Hematopoietic multipotent progenitor cell treated with erythropoietin and hydrocortisone succinate and interleukin-3 and kit ligand, for 17 days (in vitro differentiated cells): Measurements from ENCODE around the gene KDM4B.

Source experiments
- DNase-seq: peaks from one replicate; pipeline ENCODE4 v3.0.0-alpha.2; 2015; ENCODE audit warnings: low spot score

The KDM4B gene

GRCh38 chr19:5121266-5122120 lies 152.6 kb downstream of the KDM4B start:
- no peak for DNase-seq

GRCh38 chr19:5122121-5122400 lies 153.1 kb downstream of the KDM4B start:
- no peak for DNase-seq

GRCh38 chr19:5122671-5123409 lies 153.9 kb downstream of the KDM4B start:
- DNase-seq = no peak

- no peak for DNase-seq
Observed at GRCh38 chr19:5123646-5124045, 154.7 kb downstream of the KDM4B start.

DNA sequence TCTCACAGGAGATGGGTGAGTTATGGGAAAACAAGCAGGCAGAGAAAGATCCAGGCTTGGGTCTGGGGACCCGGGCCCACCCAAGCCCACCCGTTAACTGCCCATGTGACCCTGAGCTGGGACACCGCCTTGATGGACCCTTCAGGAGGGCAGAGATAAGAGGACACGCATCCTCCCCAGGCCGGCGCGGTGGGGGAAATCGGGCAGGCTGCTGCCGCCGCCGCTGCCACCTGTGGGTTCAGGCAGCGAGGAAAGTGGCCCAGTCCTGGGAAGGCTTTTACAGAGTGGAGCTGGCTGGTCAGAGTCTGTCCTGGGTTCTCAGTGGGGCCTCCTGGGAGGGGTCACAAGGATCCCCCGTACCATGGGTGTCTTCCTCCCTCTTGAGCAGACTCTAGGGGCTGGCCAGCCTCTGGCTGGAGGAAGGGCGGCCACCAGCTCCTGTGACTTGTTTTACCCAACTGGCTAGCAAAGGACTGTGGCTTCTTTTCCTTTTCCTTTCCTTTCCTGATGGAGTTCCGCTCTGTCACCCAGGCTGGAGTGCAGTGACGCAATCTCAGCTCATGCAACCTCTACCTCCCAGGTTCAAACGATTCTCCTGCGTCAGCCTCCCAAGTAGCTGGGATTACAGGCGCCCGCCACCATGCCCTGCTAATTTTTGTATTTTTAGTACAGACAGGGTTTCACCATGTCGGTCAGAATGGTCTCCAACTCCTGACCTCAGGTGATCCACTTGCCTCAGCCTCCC lies 155.4 kb downstream of the KDM4B start:
- no peak for DNase-seq

- no peak for DNase-seq
Observed at GRCh38 chr19:5125376-5125775, 156.5 kb downstream of the KDM4B start.

DNA sequence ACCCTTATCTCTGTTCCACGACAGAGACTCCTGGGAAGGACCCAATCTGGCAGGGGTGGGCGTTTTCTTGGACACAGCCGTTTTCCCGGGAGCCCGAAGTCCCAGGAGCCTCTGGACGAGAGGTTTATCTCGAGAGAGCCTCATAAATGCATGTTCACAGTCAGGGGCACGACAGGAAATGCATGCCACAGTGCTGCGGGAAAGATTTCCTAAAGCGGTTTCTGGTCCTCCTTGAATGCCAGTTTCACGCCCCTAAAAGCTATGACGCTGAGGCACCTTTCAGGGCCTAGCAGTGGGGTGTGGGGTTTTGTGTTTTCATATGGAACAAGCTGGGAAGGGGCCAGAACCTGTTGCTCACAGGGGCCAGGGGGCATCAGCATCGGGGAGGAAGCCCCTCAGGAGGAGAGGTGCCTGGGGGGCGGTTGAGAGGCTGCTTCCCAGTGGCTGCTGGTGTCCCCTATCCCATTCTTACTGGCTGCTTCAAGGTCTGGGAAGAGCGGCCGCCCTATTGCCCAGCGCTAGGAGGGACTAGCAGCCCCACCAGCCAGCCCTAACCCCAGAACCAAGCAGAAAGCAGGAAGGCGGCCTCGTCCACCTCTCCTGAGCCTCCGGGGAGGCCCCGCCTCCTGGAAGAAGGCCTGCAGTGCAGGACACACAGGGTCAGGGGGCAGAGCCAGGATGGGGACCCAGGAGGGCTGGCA lies 157.0 kb downstream of the KDM4B start:
- DNase-seq = no peak

GRCh38 chr19:5126498-5127223 lies 157.7 kb downstream of the KDM4B start:
- DNase-seq = no peak

GRCh38 chr19:5127717-5128116 lies 158.8 kb downstream of the KDM4B start:
- no peak for DNase-seq

DNA sequence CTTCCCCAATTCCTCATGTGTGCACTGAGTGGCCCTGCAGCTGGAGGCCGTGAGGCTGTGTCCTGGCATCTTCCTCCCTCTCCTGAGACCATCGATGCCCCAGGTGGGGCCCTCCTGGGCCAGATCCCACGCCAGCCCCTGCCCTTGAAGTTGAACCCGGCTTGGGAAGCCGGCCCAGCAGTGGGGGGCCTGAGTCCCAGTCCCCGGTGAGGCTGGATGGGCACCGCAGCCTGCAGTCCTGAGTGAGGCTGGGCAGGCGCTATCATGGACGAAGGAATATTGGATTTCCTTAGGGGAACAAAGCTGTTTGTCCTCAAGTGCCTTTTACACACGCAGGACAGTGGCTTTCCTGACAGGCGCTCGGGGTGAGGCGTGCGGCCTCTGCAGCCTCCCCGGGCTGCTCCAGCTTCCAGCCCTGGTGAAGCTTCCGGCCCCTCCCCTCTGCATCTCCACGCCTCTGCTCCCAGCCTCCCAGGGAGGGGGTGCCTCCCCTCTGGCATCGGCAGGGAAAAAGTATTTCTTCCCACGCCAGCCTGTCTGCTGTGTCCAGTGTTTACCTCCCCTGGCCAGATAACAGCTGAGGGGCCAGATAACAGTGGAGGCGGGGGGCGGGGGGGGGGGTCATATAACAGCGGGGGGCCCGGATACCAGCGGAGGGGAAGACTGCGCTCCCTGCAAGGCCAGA lies 159.5 kb downstream of the KDM4B start:
- no peak for DNase-seq

DNA sequence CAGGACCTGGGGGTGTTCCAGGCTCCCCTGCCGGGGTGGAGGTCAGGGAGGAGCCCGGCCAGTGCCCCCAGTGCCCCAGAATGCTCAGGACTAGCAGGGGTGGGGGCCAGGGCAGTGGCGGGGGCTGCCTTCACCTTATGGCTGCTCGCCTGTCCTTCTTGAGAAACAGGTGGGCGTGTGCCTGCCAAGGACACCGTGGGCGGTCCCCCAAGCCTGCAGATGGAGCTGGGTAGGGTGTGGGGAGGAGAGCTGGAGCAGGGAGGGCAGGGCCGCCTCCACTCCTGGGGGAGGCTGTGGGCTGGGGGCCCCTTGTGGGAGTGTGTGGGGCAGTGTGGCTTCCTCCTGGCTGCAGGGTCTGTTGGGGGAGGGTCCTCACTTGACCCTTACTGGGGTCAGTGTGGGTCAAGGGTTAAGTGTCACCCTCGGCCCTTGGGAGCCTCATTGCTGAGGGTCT lies 160.1 kb downstream of the KDM4B start:
- DNase-seq = no peak

- DNase-seq = no peak
Observed at GRCh38 chr19:5129691-5130090, 160.8 kb downstream of the KDM4B start.

GRCh38 chr19:5130371-5131030 lies 161.6 kb downstream of the KDM4B start:
- no peak for DNase-seq

DNA sequence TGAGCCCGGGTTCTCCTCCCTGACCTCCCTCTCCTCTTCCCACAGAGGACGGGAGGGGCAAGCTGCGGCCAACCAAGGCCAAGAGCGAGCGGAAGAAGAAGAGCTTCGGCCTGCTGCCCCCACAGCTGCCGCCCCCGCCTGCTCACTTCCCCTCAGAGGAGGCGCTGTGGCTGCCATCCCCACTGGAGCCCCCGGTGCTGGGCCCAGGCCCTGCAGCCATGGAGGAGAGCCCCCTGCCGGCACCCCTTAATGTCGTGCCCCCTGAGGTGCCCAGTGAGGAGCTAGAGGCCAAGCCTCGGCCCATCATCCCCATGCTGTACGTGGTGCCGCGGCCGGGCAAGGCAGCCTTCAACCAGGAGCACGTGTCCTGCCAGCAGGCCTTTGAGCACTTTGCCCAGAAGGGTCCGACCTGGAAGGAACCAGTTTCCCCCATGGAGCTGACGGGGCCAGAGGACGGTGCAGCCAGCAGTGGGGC lies 162.2 kb downstream of the KDM4B start:
- no peak for DNase-seq

GRCh38 chr19:5131506-5132205 lies 162.7 kb downstream of the KDM4B start:
- DNase-seq = no peak

DNA sequence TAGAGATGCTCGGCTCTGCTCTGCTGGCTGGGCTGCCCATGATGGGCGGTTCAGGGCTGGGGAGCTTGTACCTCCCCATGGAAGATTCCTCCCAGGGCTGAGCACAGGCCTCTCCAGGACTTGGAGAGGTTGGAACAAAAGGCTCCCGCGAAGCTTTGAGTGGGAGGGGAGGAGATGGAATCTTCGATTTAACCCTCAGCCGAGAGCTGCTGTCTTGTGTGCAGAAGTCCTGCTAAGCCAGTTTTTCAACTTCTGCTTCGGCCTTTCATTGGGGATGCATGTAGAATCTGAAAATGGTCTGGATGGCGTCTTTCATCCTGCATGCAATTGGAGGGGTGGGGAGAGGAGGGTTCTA lies 163.3 kb downstream of the KDM4B start:
- no peak for DNase-seq

DNA sequence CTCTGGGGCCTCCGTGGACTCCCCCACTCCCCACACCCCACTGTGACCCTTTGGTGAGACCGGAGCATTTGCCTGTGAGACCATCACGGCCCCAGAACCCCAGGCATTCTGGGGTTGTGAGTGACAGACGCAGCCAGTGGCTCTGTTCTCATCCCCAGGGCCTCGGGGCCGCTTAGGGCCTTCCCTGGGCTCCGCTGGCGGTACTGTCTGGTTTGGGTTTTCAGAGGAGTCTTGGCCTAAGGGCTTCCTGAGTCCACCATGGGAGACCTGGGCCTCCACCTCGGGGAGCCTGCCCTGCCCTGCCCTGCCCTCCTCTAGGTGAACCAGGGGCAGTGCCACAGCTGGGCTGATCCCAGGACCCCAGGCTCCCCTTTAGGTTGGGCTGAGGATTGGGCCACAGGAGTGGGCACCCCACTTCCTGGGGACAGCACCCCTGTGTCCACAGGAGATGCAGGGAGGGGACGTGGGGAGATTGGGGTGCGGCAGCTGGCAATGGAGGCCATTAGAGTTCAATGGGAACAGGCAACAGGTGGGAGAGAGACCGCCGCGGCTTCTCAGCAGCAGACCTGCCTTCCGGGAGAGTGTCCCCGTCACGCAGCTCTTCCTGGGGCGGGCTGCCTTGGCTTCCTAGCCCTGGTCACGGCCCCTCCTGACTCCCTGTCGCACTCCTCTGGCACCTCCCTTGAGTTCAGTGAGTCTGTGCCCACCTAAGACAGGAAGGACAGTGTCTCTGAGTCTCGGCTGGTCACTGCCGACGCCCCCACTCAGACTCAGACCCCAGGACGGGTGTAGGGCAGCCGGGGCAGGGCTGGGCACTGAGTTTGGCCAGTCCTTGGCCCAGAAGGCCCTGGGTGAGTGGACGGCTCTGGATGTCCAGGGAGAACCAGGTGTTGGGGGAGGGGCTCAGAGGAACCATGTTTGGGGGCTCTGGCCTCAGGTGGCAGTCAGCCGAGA lies 164.1 kb downstream of the KDM4B start:
- no peak for DNase-seq

DNA sequence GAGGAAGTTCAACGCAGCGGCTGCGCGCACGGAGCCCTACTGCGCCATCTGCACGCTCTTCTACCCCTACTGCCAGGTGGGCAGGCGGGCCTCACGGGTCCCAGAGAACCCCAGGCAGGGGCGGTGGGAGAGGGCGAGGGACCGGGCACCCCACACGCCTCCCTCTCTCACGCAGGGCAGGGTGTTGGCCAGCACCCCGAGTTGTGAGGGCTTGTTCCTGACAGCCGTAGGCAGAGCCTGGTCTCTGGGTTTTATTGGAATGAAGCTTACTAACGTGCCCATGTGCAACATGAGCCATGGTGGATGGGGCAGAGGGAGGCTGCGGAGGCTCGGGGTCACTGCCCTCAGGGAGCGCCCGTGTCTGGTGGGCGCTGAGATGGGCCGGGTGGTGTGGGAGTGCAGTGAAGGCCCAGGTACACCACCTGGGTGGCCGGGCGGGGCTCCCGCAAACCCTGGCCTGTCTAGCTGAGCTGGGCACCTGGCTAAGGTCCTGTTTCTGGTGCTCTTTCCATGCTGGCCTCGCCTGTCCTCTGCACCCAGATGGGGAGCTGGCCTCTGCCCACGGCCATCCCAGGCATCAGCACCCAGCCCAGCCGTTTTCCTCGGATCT lies 165.2 kb downstream of the KDM4B start:
- DNase-seq = no peak
